Aorta (tissue), 5 donors: ENCODE measurements around the gene TMEM263. TPM values are rescaled to one million over a fixed set of nuclear protein-coding genes. Genes with fewer than 3 reads are reported as not detected.
"Not testable (repeated sequence)": the region's sequence is repeated elsewhere in the genome, so short reads cannot be mapped to it uniquely, and the experiment has no call there.

Experiments used
- ATAC-seq: fragments of 200-7000 bp; cut with Tn5 transposase; one replicate; pipeline ENCODE4 v1.9.1; 2022; ENCODE audit warnings: moderate library complexity; ENCODE audit not compliant: low FRiP score
- DNase-seq, 2 donors: peaks; one replicate each; pipeline ENCODE4 v3.0.0-alpha.2; 2020
- H3K27ac ChIP-seq, 2 donors: one replicate each; pipeline ENCODE4 v1.5.1; 2013; ENCODE audit warnings: low read length in 2 of 2, mild to moderate bottlenecking in 2 of 2, moderate library complexity in 2 of 2, control low read depth in 1 of 2, inconsistent platforms in 1 of 2, low read depth in 1 of 2
- H3K27me3 ChIP-seq, 2 donors: one replicate each; pipeline ENCODE4 v1.6.1; 2013; ENCODE audit warnings: control low read depth in 1 of 2, low read length in 1 of 2, mild to moderate bottlenecking in 1 of 2, moderate library complexity in 1 of 2; ENCODE audit not compliant: insufficient read depth in 2 of 2, control insufficient read depth in 1 of 2
- H3K36me3 ChIP-seq, 2 donors: one replicate each; pipeline ENCODE4 v1.6.1; 2013; ENCODE audit warnings: control low read depth in 1 of 2, low read length in 1 of 2, mild to moderate bottlenecking in 1 of 2; ENCODE audit not compliant: insufficient read depth in 2 of 2, control insufficient read depth in 1 of 2
- H3K4me1 ChIP-seq, 2 donors: one replicate each; pipeline ENCODE4 v1.6.1; 2013; ENCODE audit warnings: low read length in 2 of 2, control low read depth in 1 of 2, mild to moderate bottlenecking in 1 of 2, moderate library complexity in 1 of 2; ENCODE audit not compliant: insufficient read depth in 2 of 2, control insufficient read depth in 1 of 2
- H3K4me3 ChIP-seq, 2 donors: one replicate each; pipeline ENCODE4 v1.5.1; 2013; ENCODE audit warnings: low read length in 2 of 2, control low read depth in 1 of 2, mild to moderate bottlenecking in 1 of 2
- H3K9me3 ChIP-seq: one replicate; pipeline ENCODE4 v1.6.1; 2013; ENCODE audit warnings: mild to moderate bottlenecking, low read length; ENCODE audit not compliant: control insufficient read depth
- WGBS, 2 donors: extraction: QIAGEN DNeasy Blood & Tissue Kit; methylation state at CpG; one replicate each; pipeline ENCODE4 v1.1.7; 2013; 5-methylcytosine and 5-hydroxymethylcytosine counted together
- intact Hi-C, 2 donors: fragments of 100-400 bp; cut with DNase I; formaldehyde crosslinking; loops; one replicate each; pipeline versions ENCODE4 v1.14.2 to v1.15.0; 2022
- polyA plus RNA-seq, 2 donors: library from polyadenylated mRNA; stranded (reverse); fragments of 200-250 nt; gene quantifications; one replicate each; pipeline ENCODE4 v1.2.3, GENCODE V29; 2013
- total RNA-seq, 2 donors: library from RNA; stranded (reverse); fragmentation: NEBNext Ultra II Directional; extraction: Animal tissue kit (Norgen Biotek cat#: 25700); gene quantifications; one replicate each; pipeline ENCODE4 v1.2.1, GENCODE V29; 2021
- donor health status: healthy with polysubstance abuse.
- donor health status: Bipolar disorder and iron deficiency.
- donor health status: DM: no; HTN: no; CAD: no.
- donor health status: DM: no; HTN: no; CAD: no.
- donor health status: DM: yes; HTN: yes; CAD: no.

TMEM263 gene
- total and polyA plus RNA-seq, 4 donors: 30.2 to 78.9 (median 47.8) TPM

DNA sequence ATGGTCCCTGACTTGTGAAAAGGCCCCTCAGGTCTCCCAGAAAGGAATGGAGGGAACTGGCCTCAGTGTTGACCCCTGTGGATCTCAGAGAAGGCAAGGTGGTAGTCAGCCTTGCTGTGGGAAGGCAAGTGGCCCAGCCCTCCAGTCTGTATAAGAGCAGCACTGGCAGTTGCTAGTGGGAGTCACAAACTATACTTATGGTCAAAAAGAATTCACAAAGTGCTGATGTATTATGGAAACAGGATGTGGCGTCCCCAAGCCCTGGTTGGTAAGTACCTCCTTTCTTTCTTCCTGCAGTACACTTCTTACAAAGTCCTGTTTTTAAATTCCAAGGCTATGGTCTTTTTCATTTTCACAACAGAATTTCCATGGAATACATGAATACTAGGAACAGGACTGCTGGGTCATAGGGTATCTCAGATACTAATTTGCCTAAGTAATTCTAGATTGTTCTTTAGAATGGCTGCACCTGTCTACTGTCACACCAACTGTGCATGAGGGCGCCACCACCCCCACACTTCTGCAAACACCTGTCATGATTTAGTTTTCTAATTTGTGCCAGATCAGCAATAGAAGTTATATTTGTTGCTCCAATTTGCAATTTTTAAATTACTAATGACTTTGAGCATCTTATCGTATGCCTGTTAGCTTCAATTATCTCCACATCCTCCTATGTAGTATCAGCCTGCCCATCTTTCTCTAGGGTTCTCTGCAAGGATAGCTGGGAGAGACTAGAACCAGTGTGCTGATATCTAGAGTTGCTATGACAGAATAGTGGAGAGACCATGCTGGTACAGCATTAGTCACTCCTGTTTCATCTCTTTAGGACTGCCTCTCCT lies 40.7 kb upstream of the TMEM263 start:
- WGBS, 2 donors: 92 to 94% methylated on average over 3 of the region's 3 CpGs
- intact Hi-C loops: no loop called here
- DNase-seq (no peak), ATAC-seq (no peak)
- Histone ChIP-seq H3K4me1 (no peaks in the 10 kb centered on the region), H3K27me3 (no peaks in the 10 kb centered on the region), H3K4me3 (no peak overlapping the region), H3K36me3 (no peaks in the 10 kb centered on the region), H3K27ac (no peak overlapping the region), H3K9me3 (no peaks in the 10 kb centered on the region)

- 66 to 85% methylated on average over 5 of the region's 5 CpGs for WGBS, 2 donors
- Histone ChIP-seq H3K4me1 (no peaks in the 10 kb centered on the region), H3K36me3 (no peaks in the 10 kb centered on the region), H3K27ac (no peak overlapping the region), H3K27me3 (no peaks in the 10 kb centered on the region), H3K4me3 (no peak overlapping the region), H3K9me3 (no peaks in the 10 kb centered on the region)
- ATAC-seq: no peak
- intact Hi-C loops: no loop called here
- no peak for DNase-seq
Observed at GRCh38 chr12:106915635-106916026, 40.1 kb upstream of the TMEM263 start.

GRCh38 chr12:106917503-106917902 lies 38.2 kb upstream of the TMEM263 start:
- H3K36me3 ChIP-seq: no peaks in the 10 kb centered on the region
- H3K4me3 ChIP-seq: no peak overlapping the region
- DNase-seq (no peak), ATAC-seq (no peak)
- H3K9me3 ChIP-seq: no peaks in the 10 kb centered on the region
- intact Hi-C loops: no loop called here
- 58 to 63% methylated on average over 7 of the region's 7 CpGs for WGBS, 2 donors
- no peak overlapping the region for H3K27ac ChIP-seq
- no peaks in the 10 kb centered on the region for H3K27me3 ChIP-seq
- no peaks in the 10 kb centered on the region for H3K4me1 ChIP-seq

- Histone ChIP-seq H3K9me3 (no peaks in the 10 kb centered on the region), H3K4me1 (no peaks in the 10 kb centered on the region), H3K36me3 (no peaks in the 10 kb centered on the region), H3K4me3 (no peak overlapping the region), H3K27me3 (no peaks in the 10 kb centered on the region), H3K27ac (no peak overlapping the region)
- intact Hi-C loops: no loop called here
- 32 to 38% methylated on average over 3 of the region's 3 CpGs for WGBS, 2 donors
- DNase-seq: no peak
- ATAC-seq: no peak
Observed at GRCh38 chr12:106918746-106919145, 37.0 kb upstream of the TMEM263 start.

DNA sequence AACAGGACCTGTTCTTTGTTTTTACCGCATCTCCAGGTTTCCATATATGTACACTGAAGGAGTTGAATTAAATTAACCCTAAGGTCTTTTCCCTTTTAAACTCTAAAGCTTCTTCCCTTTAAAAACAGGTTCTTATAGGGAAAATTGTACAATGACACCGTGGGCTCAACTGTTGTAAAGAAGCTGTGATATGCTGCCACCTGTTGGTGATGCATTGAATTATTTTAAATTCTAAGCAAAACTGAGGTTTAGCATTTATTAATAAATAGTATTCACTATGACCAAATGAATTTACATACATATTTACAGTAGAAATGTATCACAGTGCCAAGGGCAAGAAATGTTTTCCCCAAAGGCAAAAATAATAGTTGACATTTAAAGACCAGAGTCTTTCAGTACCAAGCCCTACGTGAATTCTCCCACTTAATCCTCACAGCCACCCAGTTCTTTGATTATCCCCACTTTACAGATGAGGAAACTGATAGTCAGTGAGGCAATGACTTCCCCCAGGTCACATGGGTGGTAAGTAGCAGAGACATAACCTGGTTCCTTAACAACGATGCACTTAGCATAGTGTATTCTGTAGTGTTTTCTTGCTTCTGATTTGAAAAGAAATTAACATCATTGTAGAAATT lies 35.7 kb upstream of the TMEM263 start:
- Histone ChIP-seq H3K27me3 (no peaks in the 10 kb centered on the region), H3K27ac (no peak overlapping the region), H3K9me3 (no peaks in the 10 kb centered on the region), H3K4me3 (no peak overlapping the region), H3K36me3 (no peaks in the 10 kb centered on the region), H3K4me1 (no peaks in the 10 kb centered on the region)
- WGBS, 2 donors: 41 to 42% methylated on average over 4 of the region's 4 CpGs
- DNase-seq: no peak
- no peak for ATAC-seq
- intact Hi-C loops: loop anchor here (1.0 to 5.0 kb wide), 2 partner anchors 533 kb away; no protein-coding TSS in a partner anchor

GRCh38 chr12:106921976-106922375 lies 33.7 kb upstream of the TMEM263 start:
- H3K9me3 ChIP-seq, H3K4me3 ChIP-seq, ATAC-seq, H3K36me3 ChIP-seq, H3K4me1 ChIP-seq, H3K27me3 ChIP-seq, H3K27ac ChIP-seq, DNase-seq: not testable (repeated sequence)
- intact Hi-C loops: loop anchor here in 1 of 2 donors (5.0 kb wide), 1 partner anchor 535 kb away; no protein-coding TSS in a partner anchor
- WGBS, 2 donors: 79 to 80% methylated on average over 2 of the region's 2 CpGs

DNA sequence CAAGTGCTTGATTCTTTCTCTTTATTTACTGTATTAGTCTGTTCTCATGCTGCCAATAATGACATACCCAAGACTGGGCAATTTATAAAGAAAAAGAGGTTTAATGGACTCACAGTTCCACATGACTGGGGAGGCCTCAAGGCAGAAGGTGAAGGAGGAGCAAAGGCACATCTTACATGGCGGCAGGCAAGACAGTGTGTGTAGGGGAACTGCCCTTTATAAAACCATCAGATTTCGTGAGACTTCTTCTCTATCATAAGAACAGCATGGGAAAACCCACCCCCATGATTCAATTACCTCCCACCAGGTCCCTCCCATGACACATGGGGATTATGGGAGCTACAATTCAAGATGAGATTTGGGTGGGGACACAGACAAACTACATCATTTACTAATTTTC lies 32.1 kb upstream of the TMEM263 start:
- not testable (repeated sequence) for H3K9me3 ChIP-seq, DNase-seq, H3K27ac ChIP-seq, H3K27me3 ChIP-seq, H3K4me1 ChIP-seq, ATAC-seq, H3K4me3 ChIP-seq, H3K36me3 ChIP-seq
- WGBS, 2 donors: 96 to 100% methylated on average over 2 of the region's 2 CpGs
- intact Hi-C loops: loop anchor here in 1 of 2 donors (5.0 kb wide), 1 partner anchor 536 kb away; no protein-coding TSS in a partner anchor

DNA sequence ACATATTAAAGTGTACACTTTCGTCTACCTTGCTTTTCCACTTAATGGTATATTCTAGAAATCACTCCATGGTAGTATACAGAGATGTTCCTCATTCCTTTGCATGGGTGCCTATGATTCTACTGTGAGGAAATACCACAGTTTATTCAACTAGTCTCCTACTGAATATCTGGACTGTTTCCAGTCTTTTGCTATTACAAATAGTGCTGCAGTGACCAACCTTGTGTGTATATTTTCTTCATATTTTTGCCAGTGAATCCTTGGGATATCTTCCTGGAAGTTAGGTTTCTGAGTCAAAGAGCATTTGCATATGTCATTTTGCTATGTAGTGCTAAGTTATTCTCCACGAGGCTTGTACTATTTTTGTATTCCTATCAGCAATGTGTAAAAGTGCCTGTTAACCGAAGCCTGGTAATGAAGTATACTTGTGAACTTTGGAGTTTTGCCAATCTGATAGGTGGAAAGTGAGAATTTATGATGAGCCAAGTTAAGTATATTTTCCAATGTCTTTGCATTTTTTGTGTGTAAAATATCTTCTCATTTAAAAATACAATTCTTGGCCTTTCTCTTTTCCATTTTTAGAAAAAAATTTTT lies 31.3 kb upstream of the TMEM263 start:
- Histone ChIP-seq H3K27me3 (no peaks in the 10 kb centered on the region), H3K27ac (no peak overlapping the region), H3K36me3 (no peaks in the 10 kb centered on the region), H3K4me1 (no peaks in the 10 kb centered on the region), H3K9me3 (no peaks in the 10 kb centered on the region), H3K4me3 (no peak overlapping the region)
- ATAC-seq: no peak
- intact Hi-C loops: loop anchor here in 1 of 2 donors (5.0 kb wide), 1 partner anchor 537 kb away; no protein-coding TSS in a partner anchor
- no peak for DNase-seq
- 38% methylated on average over 3 of the region's 3 CpGs for WGBS, 2 donors
